ENCODE data around the gene PACSIN2.

GRCh38 chr22:42912059-42912458 lies 102.9 kb downstream of the PACSIN2 start:
- TF ChIP-seq CTCF (IDR thresholded peaks at IDR 0.05) (no peak), SIN3A (IDR thresholded peaks at IDR 0.05; ENCODE audit: borderline replicate concordance, insufficient read depth, low read depth, low read length) (no peak), POLR2AphosphoS5 (IDR thresholded peaks at IDR 0.05; ENCODE audit: low read depth, low read length) (no peak), REST (IDR thresholded peaks at IDR 0.05; ENCODE audit: insufficient read depth in 1 of 2, low read depth in 2 of 2, low read length in 1 of 2) (no peak)
